Keratinocyte (primary cell): ENCODE measurements around the gene L3MBTL4. TPM values are rescaled to one million over a fixed set of nuclear protein-coding genes. Genes with fewer than 3 reads are reported as not detected.

Source experiments
- DNase-seq: peaks from one replicate; pipeline ENCODE4 v3.0.0-alpha.2; 2011; ENCODE audit warnings: low read depth, missing footprints, low spot score
- FAIRE-seq: peaks from 2 replicates; lab custom pipeline; 2011; peaks lifted over from hg19 to GRCh38; lab: Jason Lieb, UNC
- H2AFZ ChIP-seq: 2 replicates; pipeline ENCODE4 v1.6.0; 2012; ENCODE audit warnings: low read length, control low read depth, inconsistent platforms; ENCODE audit not compliant: control insufficient read depth
- H3K27ac ChIP-seq: 2 replicates; pipeline ENCODE4 v1.5.1; 2011; ENCODE audit warnings: low read length; ENCODE audit not compliant: control insufficient read depth, insufficient read depth
- H3K27me3 ChIP-seq: 3 replicates; pipeline ENCODE4 v1.6.0; 2011; ENCODE audit warnings: low read length; ENCODE audit not compliant: control insufficient read depth, insufficient read depth; ENCODE audit errors: extremely low read depth
- H3K36me3 ChIP-seq, 2 experiments: 2 replicates in 1 of 2; 3 replicates in 1 of 2; pipeline ENCODE4 v1.5.1; 2011; ENCODE audit warnings: low read length in 2 of 2, mild to moderate bottlenecking in 1 of 2; ENCODE audit not compliant: control insufficient read depth in 2 of 2, insufficient read depth in 2 of 2; ENCODE audit errors: extremely low read depth in 1 of 2
- H3K4me1 ChIP-seq: 3 replicates; pipeline ENCODE4 v1.5.1; 2011; ENCODE audit warnings: low read length; ENCODE audit not compliant: control insufficient read depth, insufficient read depth; ENCODE audit errors: extremely low read depth
- H3K4me2 ChIP-seq: 3 replicates; pipeline ENCODE4 v1.6.0; 2011; ENCODE audit warnings: low read depth, low read length; ENCODE audit not compliant: control insufficient read depth, insufficient read depth; ENCODE audit errors: extremely low read depth
- H3K4me3 ChIP-seq, 3 experiments: fragments of 200-600 bp in 1 of 3; sonication (generic) in 1 of 3; 2 replicates in 2 of 3; 3 replicates in 1 of 3; pipeline ENCODE4 v1.5.1; 2011 to 2016; ENCODE audit warnings: low read length in 3 of 3, mild to moderate bottlenecking in 3 of 3, control low read depth in 2 of 3, inconsistent platforms in 1 of 3, low read depth in 1 of 3, mixed read lengths in 1 of 3, mixed run types in 1 of 3, moderate library complexity in 1 of 3; ENCODE audit not compliant: control insufficient read depth in 2 of 3, insufficient read depth in 2 of 3; ENCODE audit errors: extremely low read depth in 1 of 3
- H3K79me2 ChIP-seq: 2 replicates; pipeline ENCODE4 v1.6.0; 2012; ENCODE audit warnings: low read length; ENCODE audit not compliant: control insufficient read depth, insufficient read depth
- H3K9ac ChIP-seq: 3 replicates; pipeline ENCODE4 v1.6.0; 2011; ENCODE audit warnings: low read length; ENCODE audit not compliant: control insufficient read depth, insufficient read depth; ENCODE audit errors: extremely low read depth
- H3K9me1 ChIP-seq: 3 replicates; pipeline ENCODE4 v1.6.0; 2011; ENCODE audit warnings: low read length; ENCODE audit not compliant: control insufficient read depth, insufficient read depth; ENCODE audit errors: extremely low read depth
- H3K9me3 ChIP-seq: 2 replicates; pipeline ENCODE4 v1.5.1; 2012; ENCODE audit warnings: low read depth, low read length; ENCODE audit not compliant: control insufficient read depth
- H4K20me1 ChIP-seq: 3 replicates; pipeline ENCODE4 v1.6.0; 2011; ENCODE audit warnings: low read length; ENCODE audit not compliant: control insufficient read depth, insufficient read depth; ENCODE audit errors: extremely low read depth
- EZH2 ChIP-seq: IDR thresholded peaks from one replicate; pipeline ENCODE4 v1.6.1; 2012; ENCODE audit warnings: inconsistent platforms, mild to moderate bottlenecking, low read length, moderate library complexity
- dilution Hi-C: fragments of 300-500 bp; cut with MboI; formaldehyde crosslinking; loops from one replicate; pipeline ENCODE4 v1.7.0; 2020; ENCODE audit warnings: low sequenced_read_pairs; ENCODE audit not compliant: extremely low pct_ligation_motif_present
- polyA plus RNA-seq, 5 experiments: library from polyadenylated mRNA; depleted of rRNA in 3 of 5; stranded (reverse) in 3 of 5; stranded (forward) in 1 of 5; unstranded in 1 of 5; fragments of >200 nt; gene quantifications; 1 replicate in 1 of 5; 2 replicates in 3 of 5; 3 replicates in 1 of 5; pipeline versions ENCODE4 v1.2.1 to v1.2.3, GENCODE V29; 2011 to 2012; ENCODE audit warnings: missing spikeins in 2 of 5, low read depth in 1 of 5, low replicate concordance in 1 of 5
- TF ChIP-seq, protein P1 (sequence below), 3 experiments: IDR thresholded peaks in 1 of 3; conservative IDR thresholded peaks in 1 of 3; optimal IDR thresholded peaks in 1 of 3; 2 replicates in 2 of 3; 3 replicates in 1 of 3; pipeline versions ENCODE3 to v1.5.1; 2011; ENCODE audit warnings: low read length in 3 of 3, mild to moderate bottlenecking in 3 of 3, moderate library complexity in 2 of 3, control low read depth in 1 of 3, inconsistent platforms in 1 of 3; ENCODE audit not compliant: insufficient read depth in 2 of 3; ENCODE audit errors: extremely low read depth in 1 of 3

Gene L3MBTL4
- polyA plus RNA-seq, 1 donor (not counting 4 experiments of a cell fraction or from before 2014, with no cell fraction given): 0.17 TPM

DNA sequence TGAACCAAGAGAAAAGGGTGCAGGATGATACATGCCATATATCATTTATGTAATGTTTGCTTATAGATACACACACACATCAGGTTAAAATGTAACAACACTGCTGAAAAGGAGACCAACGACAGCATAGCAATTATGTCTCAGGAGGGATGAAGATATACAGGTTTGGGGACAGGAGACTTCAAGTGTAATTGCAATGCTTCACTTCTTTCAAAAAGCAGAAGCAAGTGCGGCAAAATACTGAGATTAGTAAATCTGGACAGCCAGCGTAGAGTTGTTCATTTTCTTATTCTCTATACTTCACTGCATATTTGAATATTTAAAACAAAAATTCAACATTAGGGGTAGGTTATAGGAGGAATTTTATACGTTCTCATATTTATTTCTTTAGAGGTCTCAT, 87.2 kb downstream of the L3MBTL4 start:
- H2AFZ ChIP-seq: no peak overlapping the region
- H3K9me3 ChIP-seq: peaks cover 3% of the 10 kb centered on the region
- FAIRE-seq (no peak), DNase-seq (no peak)
- H4K20me1 ChIP-seq: no peaks in the 10 kb centered on the region
- H3K9ac ChIP-seq: no peak overlapping the region
- dilution Hi-C loops: no loop called here
- no peak overlapping the region for H3K4me3 ChIP-seq
- no peaks in the 10 kb centered on the region for H3K27me3 ChIP-seq
- no peak overlapping the region for H3K4me2 ChIP-seq
- no peak overlapping the region for H3K27ac ChIP-seq
- no peaks in the 10 kb centered on the region for H3K79me2 ChIP-seq
- H3K36me3 ChIP-seq: no peaks in the 10 kb centered on the region
- no peaks in the 10 kb centered on the region for H3K4me1 ChIP-seq
- H3K9me1 ChIP-seq: no peaks in the 10 kb centered on the region
- TF ChIP-seq, protein P1, sequence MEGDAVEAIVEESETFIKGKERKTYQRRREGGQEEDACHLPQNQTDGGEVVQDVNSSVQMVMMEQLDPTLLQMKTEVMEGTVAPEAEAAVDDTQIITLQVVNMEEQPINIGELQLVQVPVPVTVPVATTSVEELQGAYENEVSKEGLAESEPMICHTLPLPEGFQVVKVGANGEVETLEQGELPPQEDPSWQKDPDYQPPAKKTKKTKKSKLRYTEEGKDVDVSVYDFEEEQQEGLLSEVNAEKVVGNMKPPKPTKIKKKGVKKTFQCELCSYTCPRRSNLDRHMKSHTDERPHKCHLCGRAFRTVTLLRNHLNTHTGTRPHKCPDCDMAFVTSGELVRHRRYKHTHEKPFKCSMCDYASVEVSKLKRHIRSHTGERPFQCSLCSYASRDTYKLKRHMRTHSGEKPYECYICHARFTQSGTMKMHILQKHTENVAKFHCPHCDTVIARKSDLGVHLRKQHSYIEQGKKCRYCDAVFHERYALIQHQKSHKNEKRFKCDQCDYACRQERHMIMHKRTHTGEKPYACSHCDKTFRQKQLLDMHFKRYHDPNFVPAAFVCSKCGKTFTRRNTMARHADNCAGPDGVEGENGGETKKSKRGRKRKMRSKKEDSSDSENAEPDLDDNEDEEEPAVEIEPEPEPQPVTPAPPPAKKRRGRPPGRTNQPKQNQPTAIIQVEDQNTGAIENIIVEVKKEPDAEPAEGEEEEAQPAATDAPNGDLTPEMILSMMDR (optimal IDR thresholded peaks at IDR 0.05 in 1 of 3, IDR thresholded peaks at IDR 0.05 in 1 of 3, conservative IDR thresholded peaks at IDR 0.05 in 1 of 3; ENCODE audit: extremely low read depth in 1 of 3, insufficient read depth in 2 of 3, low read length in 3 of 3): no peak
- TF ChIP-seq EZH2: no peak

DNA sequence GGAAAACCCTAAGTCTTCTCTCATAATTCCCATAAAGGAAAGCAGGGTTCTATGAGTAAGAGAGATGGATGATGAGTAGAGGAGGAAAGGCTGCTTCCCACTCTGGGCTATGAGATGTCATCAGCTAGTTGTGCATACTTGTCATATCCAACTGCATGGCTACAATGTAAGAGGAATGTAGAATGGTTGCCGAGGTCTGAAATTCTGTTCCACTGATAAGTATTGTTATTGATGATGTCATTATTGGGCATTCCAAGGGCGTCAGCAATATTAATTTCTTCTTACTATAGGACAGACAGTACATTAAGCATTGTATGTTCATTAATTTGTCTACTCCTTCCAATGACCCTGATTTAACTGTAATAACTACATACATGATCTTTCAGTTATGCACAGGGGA, 88.1 kb downstream of the L3MBTL4 start:
- Histone ChIP-seq H3K27me3 (no peaks in the 10 kb centered on the region), H4K20me1 (no peaks in the 10 kb centered on the region), H3K9ac (no peak overlapping the region), H2AFZ (no peak overlapping the region), H3K79me2 (no peaks in the 10 kb centered on the region), H3K4me3 (no peak overlapping the region), H3K27ac (no peak overlapping the region), H3K4me1 (no peaks in the 10 kb centered on the region), H3K9me3 (peaks cover 3% of the 10 kb centered on the region), H3K9me1 (no peaks in the 10 kb centered on the region), H3K36me3 (no peaks in the 10 kb centered on the region), H3K4me2 (no peak overlapping the region)
- FAIRE-seq (no peak), DNase-seq (no peak)
- no peak for TF ChIP-seq EZH2
- TF ChIP-seq, protein P1 (optimal IDR thresholded peaks at IDR 0.05 in 1 of 3, IDR thresholded peaks at IDR 0.05 in 1 of 3, conservative IDR thresholded peaks at IDR 0.05 in 1 of 3; ENCODE audit: extremely low read depth in 1 of 3, insufficient read depth in 2 of 3, low read length in 3 of 3): no peak
- dilution Hi-C loops: no loop called here
